ENCODE results near the gene TCF25.
"Not testable (repeated sequence)": the region's sequence is repeated elsewhere in the genome, so short reads cannot be mapped to it uniquely, and the experiment has no call there.

Gene TCF25

DNA sequence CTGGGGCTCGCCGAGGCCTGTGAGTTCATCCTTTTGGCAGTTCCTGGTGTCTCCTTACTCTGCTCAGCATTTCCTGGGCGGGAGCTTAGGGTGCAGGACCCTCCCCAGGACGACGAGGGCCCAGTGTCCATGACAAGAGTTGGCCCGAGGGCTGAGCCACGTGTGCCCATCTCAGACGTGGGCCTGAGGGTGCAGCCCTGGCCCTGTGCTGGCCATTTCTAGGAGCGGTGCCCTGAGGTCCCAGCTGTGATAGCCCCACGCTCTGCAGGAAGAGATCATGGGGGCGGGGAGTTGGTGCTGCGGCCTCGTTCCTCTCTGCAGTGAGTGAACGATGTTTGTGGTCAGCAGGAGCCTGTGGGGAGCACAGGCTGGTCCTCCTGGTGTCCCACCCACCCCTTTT is 39.2 kb downstream of the TCF25 start:
- no peaks in the 10 kb centered on the region for H4K20me1 ChIP-seq (ENCODE audit: insufficient read depth)
- no peak overlapping the region for H3K9ac ChIP-seq
- no peak for TF ChIP-seq CTCF (conservative IDR thresholded peaks at IDR 0.05; ENCODE audit: low read depth, low read length)

GRCh38 chr16:89913408-89914387 is 40.3 kb downstream of the TCF25 start:
- peaks cover 29% of the 10 kb centered on the region for H3K4me1 ChIP-seq (ENCODE audit: low read depth, poor library complexity, severe bottlenecking)
- H3K9ac ChIP-seq: no peak overlapping the region
- H4K20me1 ChIP-seq (ENCODE audit: insufficient read depth): no peaks in the 10 kb centered on the region
- H3K27me3 ChIP-seq (ENCODE audit: insufficient read depth, low read depth): no peaks in the 10 kb centered on the region
- no peaks in the 10 kb centered on the region for H3K36me3 ChIP-seq (ENCODE audit: insufficient read depth)
- H3K79me2 ChIP-seq (ENCODE audit: insufficient read depth, low read depth): no peaks in the 10 kb centered on the region
- no peak overlapping the region for H2AFZ ChIP-seq (ENCODE audit: low read depth)
- no peak overlapping the region for H3K27ac ChIP-seq
- no peak overlapping the region for H3K4me2 ChIP-seq
- no peak for TF ChIP-seq CTCF (conservative IDR thresholded peaks at IDR 0.05; ENCODE audit: low read depth, low read length)
- no peak overlapping the region for H3K4me3 ChIP-seq (IDR thresholded peaks at IDR 0.05; ENCODE audit: insufficient read depth, low read depth, low read length)

More for the DNA sequence above, 39.2 kb downstream of the TCF25 start:
- Histone ChIP-seq H3K4me3 (IDR thresholded peaks at IDR 0.05; ENCODE audit: insufficient read depth, low read depth, low read length) (no peak overlapping the region), H3K4me2 (no peak overlapping the region), H2AFZ (ENCODE audit: low read depth) (no peak overlapping the region), H3K79me2 (ENCODE audit: insufficient read depth, low read depth) (no peaks in the 10 kb centered on the region), H3K27ac (no peak overlapping the region), H3K4me1 (ENCODE audit: low read depth, poor library complexity, severe bottlenecking) (peaks cover 19% of the 10 kb centered on the region), H3K36me3 (ENCODE audit: insufficient read depth) (no peaks in the 10 kb centered on the region), H3K27me3 (ENCODE audit: insufficient read depth, low read depth) (no peaks in the 10 kb centered on the region)

GRCh38 chr16:89914642-89915285 is 41.4 kb downstream of the TCF25 start:
- H3K9ac ChIP-seq; H3K4me2 ChIP-seq; H2AFZ ChIP-seq (ENCODE audit: low read depth); H4K20me1 ChIP-seq (ENCODE audit: insufficient read depth); H3K79me2 ChIP-seq (ENCODE audit: insufficient read depth, low read depth); H3K27ac ChIP-seq; H3K36me3 ChIP-seq (ENCODE audit: insufficient read depth); H3K4me3 ChIP-seq (IDR thresholded peaks at IDR 0.05; ENCODE audit: insufficient read depth, low read depth, low read length); H3K27me3 ChIP-seq (ENCODE audit: insufficient read depth, low read depth): not testable (repeated sequence)
- H3K4me1 ChIP-seq (ENCODE audit: low read depth, poor library complexity, severe bottlenecking): peaks cover 33% of the 10 kb centered on the region

- Histone ChIP-seq H3K4me2 (peak overlapping the region; percentile 13; the same call in 1 of the 2 replicates), H3K9ac (no peak overlapping the region), H3K27ac (no peak overlapping the region), H3K36me3 (ENCODE audit: insufficient read depth) (no peaks in the 10 kb centered on the region), H4K20me1 (ENCODE audit: insufficient read depth) (no peaks in the 10 kb centered on the region), H3K4me1 (ENCODE audit: low read depth, poor library complexity, severe bottlenecking) (peaks cover 35% of the 10 kb centered on the region), H3K27me3 (ENCODE audit: insufficient read depth, low read depth) (no peaks in the 10 kb centered on the region; the same call in 1 of the 2 replicates), H3K79me2 (ENCODE audit: insufficient read depth, low read depth) (no peaks in the 10 kb centered on the region), H2AFZ (ENCODE audit: low read depth) (no peak overlapping the region), H3K4me3 (IDR thresholded peaks at IDR 0.05; ENCODE audit: insufficient read depth, low read depth, low read length) (no peak overlapping the region)
- no peak for TF ChIP-seq CTCF (conservative IDR thresholded peaks at IDR 0.05; ENCODE audit: low read depth, low read length)
Measured at GRCh38 chr16:89915303-89916232, 42.2 kb downstream of the TCF25 start.
